GM23338 (cell line): Measurements from ENCODE around the gene C1QTNF1. TPM values are rescaled to one million over a fixed set of nuclear protein-coding genes. Genes with fewer than 3 reads are reported as not detected.

Source experiments
- ATAC-seq: fragments of 200-7000 bp; cut with Tn5 transposase; 3 replicates; pipeline ENCODE4 v1.9.1; 2020
- DNase-seq: peaks from one replicate; pipeline ENCODE4 v3.0.0-alpha.2; 2015; ENCODE audit warnings: low spot score
- H2AFZ ChIP-seq: fragments of 200-600 bp; sonication (generic); 2 replicates; pipeline ENCODE4 v1.8.0; 2016; ENCODE audit warnings: antibody characterized with exemption, mild to moderate bottlenecking, moderate library complexity
- H3F3A ChIP-seq: fragments of 200-600 bp; sonication (generic); replicated peaks from 2 replicates; pipeline ENCODE4 v1.8.0; 2017; ENCODE audit warnings: antibody characterized with exemption, mixed run types, low read depth
- H3K27ac ChIP-seq: fragments of 200-600 bp; sonication (generic); 2 replicates; pipeline ENCODE4 v1.6.1; 2016; ENCODE audit warnings: low read depth
- H3K27me3 ChIP-seq: fragments of 200-600 bp; sonication (generic); 2 replicates; pipeline ENCODE4 v1.8.0; 2016; ENCODE audit warnings: mild to moderate bottlenecking, mixed run types, moderate library complexity; ENCODE audit not compliant: insufficient read depth
- H3K36me3 ChIP-seq: fragments of 200-600 bp; sonication (generic); 2 replicates; pipeline ENCODE4 v1.8.0; 2016; ENCODE audit warnings: mild to moderate bottlenecking; ENCODE audit not compliant: insufficient read depth
- H3K4me1 ChIP-seq: fragments of 200-600 bp; sonication (generic); 2 replicates; pipeline ENCODE4 v1.8.0; 2016; ENCODE audit warnings: mild to moderate bottlenecking, moderate library complexity; ENCODE audit not compliant: insufficient read depth
- H3K4me2 ChIP-seq: fragments of 200-600 bp; sonication (generic); 2 replicates; pipeline ENCODE4 v1.7.1; 2017; ENCODE audit warnings: mixed run types
- H3K4me3 ChIP-seq: fragments of 200-600 bp; sonication (generic); 2 replicates; pipeline ENCODE4 v1.6.1; 2016; ENCODE audit warnings: mixed run types
- H3K79me2 ChIP-seq: fragments of 200-600 bp; sonication (generic); replicated peaks from 2 replicates; pipeline ENCODE4 v1.8.0; 2017; ENCODE audit warnings: mild to moderate bottlenecking; ENCODE audit not compliant: insufficient read depth
- H3K9me2 ChIP-seq: fragments of 200-600 bp; sonication (generic); 2 replicates; pipeline ENCODE4 v1.8.0; 2017; ENCODE audit not compliant: insufficient read depth
- H4K20me1 ChIP-seq: fragments of 200-600 bp; sonication (generic); replicated peaks from 2 replicates; pipeline ENCODE4 v1.8.0; 2017; ENCODE audit warnings: mild to moderate bottlenecking; ENCODE audit not compliant: insufficient read depth
- H3K27ac Mint-ChIP-seq: 2 replicates; pipeline ENCODE4 v1.8.0; 2020; ENCODE audit warnings: inconsistent platforms, mild to moderate bottlenecking, moderate library complexity, mixed read lengths
- H3K27me3 Mint-ChIP-seq: 3 replicates; pipeline ENCODE4 v1.8.0; 2022; ENCODE audit warnings: low read depth, mild to moderate bottlenecking, moderate library complexity, mixed read lengths, inconsistent platforms; ENCODE audit not compliant: insufficient read depth, poor library complexity
- H3K36me3 Mint-ChIP-seq: 3 replicates; pipeline ENCODE4 v1.8.0; 2021; ENCODE audit warnings: low read depth, mild to moderate bottlenecking, inconsistent platforms, moderate library complexity, mixed read lengths
- H3K4me1 Mint-ChIP-seq: 3 replicates; pipeline ENCODE4 v1.8.0; 2020; ENCODE audit warnings: mild to moderate bottlenecking, inconsistent platforms, mixed read lengths
- H3K4me3 Mint-ChIP-seq: 3 replicates; pipeline ENCODE4 v1.8.0; 2021; ENCODE audit warnings: moderate library complexity, mild to moderate bottlenecking, inconsistent platforms, mixed read lengths
- H3K9me3 Mint-ChIP-seq: 3 replicates; pipeline ENCODE4 v1.8.0; 2020; ENCODE audit warnings: moderate library complexity, mild to moderate bottlenecking, inconsistent platforms, mixed read lengths
- CTCF ChIP-seq, 2 experiments: fragments of 200-600 bp in 1 of 2; sonication (generic) in 1 of 2; conservative IDR thresholded peaks; 2 replicates each; pipeline versions ENCODE4 v1.5.1 to v1.6.1; 2016 to 2017; ENCODE audit warnings: antibody characterized with exemption in 2 of 2, low read depth in 2 of 2, mild to moderate bottlenecking in 2 of 2, moderate library complexity in 1 of 2
- ETS1 ChIP-seq: IDR thresholded peaks from 2 replicates; pipeline ENCODE4 v1.6.1; 2016; ENCODE audit warnings: antibody characterized with exemption
- EZH2phosphoT487 ChIP-seq: fragments of 200-600 bp; sonication (generic); IDR thresholded peaks from one replicate; pipeline ENCODE4 v1.8.1; 2018; ENCODE audit warnings: antibody characterized with exemption; ENCODE audit not compliant: unreplicated experiment
- JUNB ChIP-seq: IDR thresholded peaks from one replicate; pipeline ENCODE4 v1.6.1; 2016; ENCODE audit warnings: antibody characterized with exemption; ENCODE audit not compliant: unreplicated experiment
- NANOG ChIP-seq: IDR thresholded peaks from 2 replicates; pipeline ENCODE4 v1.6.1; 2016; ENCODE audit warnings: antibody characterized with exemption, borderline replicate concordance
- REST ChIP-seq: IDR thresholded peaks from one replicate; pipeline ENCODE4 v1.6.1; 2018; ENCODE audit warnings: antibody characterized with exemption; ENCODE audit not compliant: unreplicated experiment
- STAT1 ChIP-seq: IDR thresholded peaks from one replicate; pipeline ENCODE4 v1.6.1; 2016; ENCODE audit warnings: antibody characterized with exemption; ENCODE audit not compliant: unreplicated experiment
- ZNF114 ChIP-seq: fragments of 250-450 bp; sonication (Bioruptor Pico); IDR thresholded peaks from 2 replicates; pipeline ENCODE4 v1.5.0; 2020; ENCODE audit warnings: mild to moderate bottlenecking, moderate library complexity
- ZNF331 ChIP-seq: fragments of 250-450 bp; sonication (Bioruptor Pico); IDR thresholded peaks from 2 replicates; pipeline ENCODE4 v1.5.0; 2020; ENCODE audit warnings: low read depth, mild to moderate bottlenecking, moderate library complexity
- ZNF462 ChIP-seq: fragments of 250-450 bp; sonication (Bioruptor Pico); IDR thresholded peaks from 2 replicates; pipeline ENCODE4 v1.5.0; 2020; ENCODE audit warnings: mild to moderate bottlenecking, moderate library complexity
- polyA plus RNA-seq: library from polyadenylated mRNA; unstranded; fragments of >200 nt; fragmentation: Nextera tagmentation; extraction: Ambion mirVana; gene quantifications from 2 replicates; pipeline ENCODE4 v1.2.1, GENCODE V29; 2016
- total RNA-seq: library from RNA; depleted of rRNA; stranded (reverse); fragments of >200 nt; shearing (Covaris generic); gene quantifications from 2 replicates; pipeline ENCODE4 v1.2.3, GENCODE V29; 2014

Gene C1QTNF1
- total and polyA plus RNA-seq, 2 experiments from 2014 or later = 1.1 to 1.9 TPM

GRCh38 chr17:79089720-79090442 is 65.9 kb downstream of the C1QTNF1 start (continued):
- TF ChIP-seq NANOG (no peak), ZNF114 (no peak), JUNB (no peak), REST (no peak), ZNF331 (no peak)

- no peak overlapping the region for H2AFZ ChIP-seq
- Mint-ChIP-seq H3K9me3 (no peaks in the 10 kb centered on the region), H3K4me1 (peaks cover 7% of the 10 kb centered on the region), H3K36me3 (peaks cover 3% of the 10 kb centered on the region; the same call in 1 of the 3 replicates), H3K27ac (no peak overlapping the region), H3K27me3 (peaks cover 7% of the 10 kb centered on the region), H3K4me3 (no peak overlapping the region)
- no peak overlapping the region for H3K4me2 ChIP-seq
- H3F3A ChIP-seq = no peaks in the 10 kb centered on the region
- H3K4me1 ChIP-seq = no peaks in the 10 kb centered on the region
- H3K27ac ChIP-seq = no peak overlapping the region
- H3K9me2 ChIP-seq = no peaks in the 10 kb centered on the region
- no peaks in the 10 kb centered on the region for H3K79me2 ChIP-seq
- H4K20me1 ChIP-seq = no peaks in the 10 kb centered on the region
- H3K36me3 ChIP-seq = no peaks in the 10 kb centered on the region
- no peaks in the 10 kb centered on the region for H3K27me3 ChIP-seq
- peak; percentile 76 for ATAC-seq
- DNase-seq = peak; percentile 68
- no peak overlapping the region for H3K4me3 ChIP-seq
- TF ChIP-seq NANOG (no peak), STAT1 (no peak), ZNF462 (CRISPR knock-in tag) (no peak), EZH2phosphoT487 (no peak), ZNF331 (no peak), CTCF (conservative IDR thresholded peaks at IDR 0.05; ENCODE audit: low read depth in 2 of 2) (peak in 1 of 2 experiments; percentile 36; a peak in 2 of 4 replicates), ETS1 (no peak)
Measured at GRCh38 chr17:79090443-79091225, 66.7 kb downstream of the C1QTNF1 start.
